ENCODE measurements around the gene SLC25A42. TPM values are rescaled to one million over a fixed set of nuclear protein-coding genes. Genes with fewer than 3 reads are reported as not detected.

The SLC25A42 gene
- total and polyA plus RNA-seq, 2 of the 13 experiments (the other 11 are each of a cell fraction or from before 2014, with no cell fraction given), result 12.8 to 18.3 TPM

DNA sequence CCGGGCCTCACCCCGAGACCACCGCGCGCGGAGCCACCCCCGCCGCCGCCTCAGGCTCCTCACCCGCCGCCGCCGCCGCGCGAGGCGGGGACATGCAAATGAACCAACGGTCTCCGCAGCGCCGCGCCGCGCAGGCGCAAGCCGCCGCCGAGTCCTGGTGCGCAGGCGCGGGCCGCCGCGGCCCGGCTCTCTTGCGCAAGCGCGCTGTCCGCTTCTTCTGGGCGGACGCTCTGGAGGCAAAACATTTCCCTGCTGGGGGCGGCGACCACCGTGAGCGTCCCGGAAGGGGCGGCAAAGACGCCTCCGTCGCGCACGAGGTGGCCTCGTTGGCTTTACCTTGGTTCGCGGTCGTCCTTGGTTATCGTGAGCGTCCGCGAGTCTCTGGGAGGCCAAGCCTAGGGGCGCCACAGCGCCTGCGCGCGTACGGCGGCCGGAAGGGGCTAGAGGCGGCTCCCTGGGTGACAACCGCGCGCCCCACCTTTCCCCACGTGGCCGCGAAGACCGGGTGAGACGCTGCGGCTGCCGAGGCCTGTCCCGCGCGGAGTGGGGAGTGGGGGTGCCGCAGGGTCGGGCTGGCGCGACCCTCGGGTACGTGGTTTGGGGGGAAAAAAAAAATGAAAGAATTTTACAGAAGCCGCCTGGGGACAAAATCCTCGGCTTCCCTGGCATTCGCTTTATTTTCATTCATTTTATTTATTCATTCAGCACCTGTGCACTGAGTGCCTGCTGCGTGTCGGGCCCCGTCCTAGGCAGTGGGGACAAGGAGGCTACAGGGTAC lies 30.2 kb upstream of the SLC25A42 start, which contains the start of the genes ARMC6 and SUGP2 (continued):
- TF ChIP-seq ZSCAN20 (CRISPR knock-in tag; IDR thresholded peaks at IDR 0.05; ENCODE audit: borderline replicate concordance) (0 out of 2 replicates have a peak, but pooled peaks have one; percentile 61), ZNF629 (CRISPR knock-in tag; conservative IDR thresholded peaks at IDR 0.05) (peak; percentile 30; the same call in 1 of the 2 replicates), ZNF709 (CRISPR knock-in tag; IDR thresholded peaks at IDR 0.05) (peak; percentile 94), ZNF878 (CRISPR knock-in tag; IDR thresholded peaks at IDR 0.05) (no peak), ZNF556 (CRISPR knock-in tag; IDR thresholded peaks at IDR 0.05; ENCODE audit: borderline replicate concordance) (no peak), ZNF33A (CRISPR knock-in tag; IDR thresholded peaks at IDR 0.05; ENCODE audit: borderline replicate concordance) (no peak), ZNF83 (CRISPR knock-in tag; IDR thresholded peaks at IDR 0.05; ENCODE audit: borderline replicate concordance) (peak; percentile 94; the same call in 1 of the 2 replicates)
- TF ChIP-seq, protein P1, sequence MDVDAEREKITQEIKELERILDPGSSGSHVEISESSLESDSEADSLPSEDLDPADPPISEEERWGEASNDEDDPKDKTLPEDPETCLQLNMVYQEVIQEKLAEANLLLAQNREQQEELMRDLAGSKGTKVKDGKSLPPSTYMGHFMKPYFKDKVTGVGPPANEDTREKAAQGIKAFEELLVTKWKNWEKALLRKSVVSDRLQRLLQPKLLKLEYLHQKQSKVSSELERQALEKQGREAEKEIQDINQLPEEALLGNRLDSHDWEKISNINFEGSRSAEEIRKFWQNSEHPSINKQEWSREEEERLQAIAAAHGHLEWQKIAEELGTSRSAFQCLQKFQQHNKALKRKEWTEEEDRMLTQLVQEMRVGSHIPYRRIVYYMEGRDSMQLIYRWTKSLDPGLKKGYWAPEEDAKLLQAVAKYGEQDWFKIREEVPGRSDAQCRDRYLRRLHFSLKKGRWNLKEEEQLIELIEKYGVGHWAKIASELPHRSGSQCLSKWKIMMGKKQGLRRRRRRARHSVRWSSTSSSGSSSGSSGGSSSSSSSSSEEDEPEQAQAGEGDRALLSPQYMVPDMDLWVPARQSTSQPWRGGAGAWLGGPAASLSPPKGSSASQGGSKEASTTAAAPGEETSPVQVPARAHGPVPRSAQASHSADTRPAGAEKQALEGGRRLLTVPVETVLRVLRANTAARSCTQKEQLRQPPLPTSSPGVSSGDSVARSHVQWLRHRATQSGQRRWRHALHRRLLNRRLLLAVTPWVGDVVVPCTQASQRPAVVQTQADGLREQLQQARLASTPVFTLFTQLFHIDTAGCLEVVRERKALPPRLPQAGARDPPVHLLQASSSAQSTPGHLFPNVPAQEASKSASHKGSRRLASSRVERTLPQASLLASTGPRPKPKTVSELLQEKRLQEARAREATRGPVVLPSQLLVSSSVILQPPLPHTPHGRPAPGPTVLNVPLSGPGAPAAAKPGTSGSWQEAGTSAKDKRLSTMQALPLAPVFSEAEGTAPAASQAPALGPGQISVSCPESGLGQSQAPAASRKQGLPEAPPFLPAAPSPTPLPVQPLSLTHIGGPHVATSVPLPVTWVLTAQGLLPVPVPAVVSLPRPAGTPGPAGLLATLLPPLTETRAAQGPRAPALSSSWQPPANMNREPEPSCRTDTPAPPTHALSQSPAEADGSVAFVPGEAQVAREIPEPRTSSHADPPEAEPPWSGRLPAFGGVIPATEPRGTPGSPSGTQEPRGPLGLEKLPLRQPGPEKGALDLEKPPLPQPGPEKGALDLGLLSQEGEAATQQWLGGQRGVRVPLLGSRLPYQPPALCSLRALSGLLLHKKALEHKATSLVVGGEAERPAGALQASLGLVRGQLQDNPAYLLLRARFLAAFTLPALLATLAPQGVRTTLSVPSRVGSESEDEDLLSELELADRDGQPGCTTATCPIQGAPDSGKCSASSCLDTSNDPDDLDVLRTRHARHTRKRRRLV (CRISPR knock-in tag; IDR thresholded peaks at IDR 0.05), result 0 out of 2 replicates have a peak, but pooled peaks have one; percentile 46
- TF ChIP-seq, protein P2, sequence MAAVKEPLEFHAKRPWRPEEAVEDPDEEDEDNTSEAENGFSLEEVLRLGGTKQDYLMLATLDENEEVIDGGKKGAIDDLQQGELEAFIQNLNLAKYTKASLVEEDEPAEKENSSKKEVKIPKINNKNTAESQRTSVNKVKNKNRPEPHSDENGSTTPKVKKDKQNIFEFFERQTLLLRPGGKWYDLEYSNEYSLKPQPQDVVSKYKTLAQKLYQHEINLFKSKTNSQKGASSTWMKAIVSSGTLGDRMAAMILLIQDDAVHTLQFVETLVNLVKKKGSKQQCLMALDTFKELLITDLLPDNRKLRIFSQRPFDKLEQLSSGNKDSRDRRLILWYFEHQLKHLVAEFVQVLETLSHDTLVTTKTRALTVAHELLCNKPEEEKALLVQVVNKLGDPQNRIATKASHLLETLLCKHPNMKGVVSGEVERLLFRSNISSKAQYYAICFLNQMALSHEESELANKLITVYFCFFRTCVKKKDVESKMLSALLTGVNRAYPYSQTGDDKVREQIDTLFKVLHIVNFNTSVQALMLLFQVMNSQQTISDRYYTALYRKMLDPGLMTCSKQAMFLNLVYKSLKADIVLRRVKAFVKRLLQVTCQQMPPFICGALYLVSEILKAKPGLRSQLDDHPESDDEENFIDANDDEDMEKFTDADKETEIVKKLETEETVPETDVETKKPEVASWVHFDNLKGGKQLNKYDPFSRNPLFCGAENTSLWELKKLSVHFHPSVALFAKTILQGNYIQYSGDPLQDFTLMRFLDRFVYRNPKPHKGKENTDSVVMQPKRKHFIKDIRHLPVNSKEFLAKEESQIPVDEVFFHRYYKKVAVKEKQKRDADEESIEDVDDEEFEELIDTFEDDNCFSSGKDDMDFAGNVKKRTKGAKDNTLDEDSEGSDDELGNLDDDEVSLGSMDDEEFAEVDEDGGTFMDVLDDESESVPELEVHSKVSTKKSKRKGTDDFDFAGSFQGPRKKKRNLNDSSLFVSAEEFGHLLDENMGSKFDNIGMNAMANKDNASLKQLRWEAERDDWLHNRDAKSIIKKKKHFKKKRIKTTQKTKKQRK (IDR thresholded peaks at IDR 0.05; ENCODE audit: low read length), result no peak
- TF ChIP-seq, protein P3, sequence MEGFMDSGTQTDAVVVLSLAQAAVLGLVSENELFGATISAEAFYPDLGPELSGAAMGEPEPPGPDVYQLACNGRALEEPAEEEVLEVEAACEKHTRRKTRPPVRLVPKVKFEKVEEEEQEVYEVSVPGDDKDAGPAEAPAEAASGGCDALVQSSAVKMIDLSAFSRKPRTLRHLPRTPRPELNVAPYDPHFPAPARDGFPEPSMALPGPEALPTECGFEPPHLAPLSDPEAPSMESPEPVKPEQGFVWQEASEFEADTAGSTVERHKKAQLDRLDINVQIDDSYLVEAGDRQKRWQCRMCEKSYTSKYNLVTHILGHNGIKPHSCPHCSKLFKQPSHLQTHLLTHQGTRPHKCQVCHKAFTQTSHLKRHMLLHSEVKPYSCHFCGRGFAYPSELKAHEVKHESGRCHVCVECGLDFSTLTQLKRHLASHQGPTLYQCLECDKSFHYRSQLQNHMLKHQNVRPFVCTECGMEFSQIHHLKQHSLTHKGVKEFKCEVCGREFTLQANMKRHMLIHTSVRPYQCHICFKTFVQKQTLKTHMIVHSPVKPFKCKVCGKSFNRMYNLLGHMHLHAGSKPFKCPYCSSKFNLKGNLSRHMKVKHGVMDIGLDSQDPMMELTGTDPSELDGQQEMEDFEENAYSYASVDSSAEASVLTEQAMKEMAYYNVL (CRISPR knock-in tag; IDR thresholded peaks at IDR 0.05; ENCODE audit: borderline replicate concordance), result no peak; the same call in 1 of the 2 replicates
- TF ChIP-seq, protein P4, sequence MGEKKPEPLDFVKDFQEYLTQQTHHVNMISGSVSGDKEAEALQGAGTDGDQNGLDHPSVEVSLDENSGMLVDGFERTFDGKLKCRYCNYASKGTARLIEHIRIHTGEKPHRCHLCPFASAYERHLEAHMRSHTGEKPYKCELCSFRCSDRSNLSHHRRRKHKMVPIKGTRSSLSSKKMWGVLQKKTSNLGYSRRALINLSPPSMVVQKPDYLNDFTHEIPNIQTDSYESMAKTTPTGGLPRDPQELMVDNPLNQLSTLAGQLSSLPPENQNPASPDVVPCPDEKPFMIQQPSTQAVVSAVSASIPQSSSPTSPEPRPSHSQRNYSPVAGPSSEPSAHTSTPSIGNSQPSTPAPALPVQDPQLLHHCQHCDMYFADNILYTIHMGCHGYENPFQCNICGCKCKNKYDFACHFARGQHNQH (CRISPR knock-in tag; IDR thresholded peaks at IDR 0.05), result peak; percentile 88

Measured in HepG2 (cell line).